Esophagus (tissue), 2 donors: ENCODE results near the gene CAPN3. TPM values are rescaled to one million over a fixed set of nuclear protein-coding genes. Genes with fewer than 3 reads are reported as not detected.
A peak's percentile ranks its signal among the peaks of the same experiment; 100 is the strongest.

Experiments used
- H3K27ac ChIP-seq, 2 donors: one replicate each; pipeline ENCODE4 v1.5.1; 2013; ENCODE audit warnings: low read depth in 2 of 2, mild to moderate bottlenecking in 2 of 2, inconsistent platforms in 1 of 2, low read length in 1 of 2, moderate library complexity in 1 of 2
- H3K27me3 ChIP-seq, 2 donors: one replicate each; pipeline ENCODE4 v1.6.1; 2013; ENCODE audit warnings: low read length in 2 of 2, control low read depth in 1 of 2, mild to moderate bottlenecking in 1 of 2; ENCODE audit not compliant: insufficient read depth in 2 of 2, control insufficient read depth in 1 of 2
- H3K36me3 ChIP-seq, 2 donors: one replicate each; pipeline ENCODE4 v1.6.1; 2013; ENCODE audit warnings: low read length in 1 of 2; ENCODE audit not compliant: control insufficient read depth in 2 of 2, insufficient read depth in 2 of 2
- H3K4me1 ChIP-seq, 2 donors: one replicate each; pipeline ENCODE4 v1.6.1; 2013; ENCODE audit warnings: low read length in 1 of 2; ENCODE audit not compliant: control insufficient read depth in 2 of 2, insufficient read depth in 2 of 2
- H3K4me3 ChIP-seq, 2 donors: one replicate each; pipeline ENCODE4 v1.5.1; 2013; ENCODE audit warnings: low read length in 2 of 2, mild to moderate bottlenecking in 2 of 2, low read depth in 1 of 2, moderate library complexity in 1 of 2
- H3K9me3 ChIP-seq, 2 donors: one replicate each; pipeline ENCODE4 v1.6.1; 2013; ENCODE audit warnings: mild to moderate bottlenecking in 2 of 2, low read depth in 1 of 2, low read length in 1 of 2, moderate library complexity in 1 of 2; ENCODE audit not compliant: control insufficient read depth in 2 of 2, insufficient read depth in 1 of 2
- WGBS, 2 donors: extraction: QIAGEN DNeasy Blood & Tissue Kit; methylation state at CpG; one replicate each; pipeline ENCODE4 v1.1.7; 2013; 5-methylcytosine and 5-hydroxymethylcytosine counted together
- polyA plus RNA-seq, 2 donors: library from polyadenylated mRNA; stranded (reverse); fragments of 200-250 nt; gene quantifications; one replicate each; pipeline ENCODE4 v1.2.3, GENCODE V29; 2013
- donor health status: healthy with polysubstance abuse.
- donor health status: Bipolar disorder and iron deficiency.

CAPN3 gene
- polyA plus RNA-seq, 2 donors: 7.4 to 25.8 TPM

DNA sequence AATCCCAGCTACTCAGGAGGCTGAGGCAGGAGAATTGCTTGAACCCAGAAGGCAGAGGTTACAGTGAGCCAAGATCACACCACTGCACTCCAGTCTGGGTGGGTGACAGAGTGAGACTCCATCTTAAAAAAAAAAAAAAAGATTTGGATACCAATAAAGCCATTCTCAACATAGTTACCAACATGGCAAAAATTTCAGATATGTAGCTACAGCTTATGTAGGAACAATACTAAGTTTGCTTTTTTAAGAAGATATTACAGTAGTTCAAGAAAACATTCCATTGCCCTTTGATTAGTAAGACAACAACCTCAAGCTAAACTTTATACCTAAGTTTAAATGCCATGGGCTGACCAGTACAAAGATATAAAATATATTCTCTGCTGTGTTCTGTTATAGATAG, 97.2 kb downstream of the CAPN3 start:
- H3K4me3 ChIP-seq: no peak overlapping the region
- no peaks in the 10 kb centered on the region for H3K9me3 ChIP-seq
- no peaks in the 10 kb centered on the region for H3K4me1 ChIP-seq
- no peak overlapping the region for H3K27ac ChIP-seq
- H3K27me3 ChIP-seq: no peaks in the 10 kb centered on the region
- H3K36me3 ChIP-seq: peaks cover 0 to 2% of the 10 kb centered on the region in 2 donors

DNA sequence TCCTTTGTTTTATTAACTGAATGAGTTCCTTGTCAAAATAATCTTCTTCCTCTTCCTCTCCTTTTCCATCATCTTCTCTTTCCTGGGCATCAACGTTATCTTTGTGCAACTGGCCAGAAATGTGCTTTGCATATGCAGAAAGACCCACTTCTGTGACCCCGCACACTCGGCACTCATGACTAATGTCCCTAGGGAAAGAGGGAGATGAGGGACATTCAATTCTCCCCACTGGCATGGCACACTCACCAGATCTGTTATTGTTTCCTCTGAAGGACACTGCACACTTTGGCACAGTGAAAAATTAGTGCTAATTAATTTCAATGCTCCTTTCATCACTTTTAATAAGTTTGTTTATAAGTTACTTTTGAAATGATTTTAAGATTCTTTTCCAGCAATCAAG, 97.7 kb downstream of the CAPN3 start:
- Histone ChIP-seq H3K27ac (peak overlapping the region; percentile 47 to 71), H3K4me3 (peak overlapping the region in 1 of 2 donors; percentile 7), H3K4me1 (no peaks in the 10 kb centered on the region), H3K9me3 (no peaks in the 10 kb centered on the region), H3K36me3 (no peaks in the 10 kb centered on the region), H3K27me3 (no peaks in the 10 kb centered on the region)
- 46 to 53% methylated on average over 3 of the region's 3 CpGs for WGBS, 2 donors

- no peaks in the 10 kb centered on the region for H3K36me3 ChIP-seq
- 42 to 52% methylated on average over 8 of the region's 8 CpGs for WGBS, 2 donors
- H3K27ac ChIP-seq: peak overlapping the region; percentile 47 to 71
- no peaks in the 10 kb centered on the region for H3K27me3 ChIP-seq
- H3K4me1 ChIP-seq: no peaks in the 10 kb centered on the region
- no peaks in the 10 kb centered on the region for H3K9me3 ChIP-seq
- no peak overlapping the region for H3K4me3 ChIP-seq
Observed at GRCh38 chr15:42457445-42458442, 98.4 kb downstream of the CAPN3 start.

DNA sequence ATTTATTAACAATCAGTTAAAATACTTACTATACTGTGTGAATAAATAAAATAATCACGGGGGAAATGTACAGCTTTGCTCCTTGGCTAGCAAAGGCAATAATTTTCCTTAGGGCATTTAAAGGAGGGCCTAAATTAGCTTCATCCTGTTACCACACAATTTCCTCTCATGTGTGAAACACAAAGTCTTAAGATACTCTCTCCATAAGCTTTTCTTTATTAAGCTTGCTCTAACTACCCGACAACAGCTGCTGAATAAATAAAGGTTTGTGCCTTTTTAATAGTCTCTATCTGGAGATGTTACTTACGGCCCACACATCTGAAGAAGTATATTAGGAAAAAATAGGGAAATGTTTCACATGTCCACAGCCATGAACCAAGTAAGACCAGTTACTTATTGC, 102.0 kb downstream of the CAPN3 start:
- no peak overlapping the region for H3K4me3 ChIP-seq
- no peaks in the 10 kb centered on the region for H3K9me3 ChIP-seq
- H3K4me1 ChIP-seq: no peaks in the 10 kb centered on the region
- H3K27me3 ChIP-seq: no peaks in the 10 kb centered on the region
- no peaks in the 10 kb centered on the region for H3K36me3 ChIP-seq
- no peak overlapping the region for H3K27ac ChIP-seq
- WGBS, 2 donors: 58 to 71% methylated on average over 3 of the region's 3 CpGs

Other genes with a start within 250 kb of the CAPN3 start
- 10 to 100 TPM; 12.9 to 21.8 TPM for gene PLA2G4F, start 202.9 kb upstream of the CAPN3 start, polyA plus RNA-seq
- gene VPS39, start 151.2 kb upstream of the CAPN3 start, polyA plus RNA-seq: 10 to 100 TPM; 20.7 to 31.7 TPM
- gene GANC, start 86.3 kb upstream of the CAPN3 start, polyA plus RNA-seq: 10 to 100 TPM; 11.9 to 14.1 TPM
- 10 to 100 TPM; 23.9 to 39.6 TPM for gene TMEM87A, start 86.1 kb upstream of the CAPN3 start, polyA plus RNA-seq
- gene ZNF106, start 131.6 kb downstream of the CAPN3 start, polyA plus RNA-seq: 1 to 10 TPM; 6.0 to 6.6 TPM
- 10 to 100 TPM; 22.5 to 30.3 TPM for gene SNAP23, start 136.1 kb downstream of the CAPN3 start, polyA plus RNA-seq
- gene LRRC57, start 189.3 kb downstream of the CAPN3 start, polyA plus RNA-seq: 1 to 10 TPM; 5.7 to 7.5 TPM
- gene HAUS2, start 189.3 kb downstream of the CAPN3 start, polyA plus RNA-seq: 1 to 10 TPM; 6.7 to 8.1 TPM
- 1 to 10 TPM; 2.2 to 5.7 TPM for gene STARD9, start 216.1 kb downstream of the CAPN3 start, polyA plus RNA-seq